ENCODE data around the gene REEP2. TPM values are rescaled to one million over a fixed set of nuclear protein-coding genes. Genes with fewer than 3 reads are reported as not detected.

The REEP2 gene
- total RNA-seq, 1 donor from 2014 or later = 17.2 TPM

DNA sequence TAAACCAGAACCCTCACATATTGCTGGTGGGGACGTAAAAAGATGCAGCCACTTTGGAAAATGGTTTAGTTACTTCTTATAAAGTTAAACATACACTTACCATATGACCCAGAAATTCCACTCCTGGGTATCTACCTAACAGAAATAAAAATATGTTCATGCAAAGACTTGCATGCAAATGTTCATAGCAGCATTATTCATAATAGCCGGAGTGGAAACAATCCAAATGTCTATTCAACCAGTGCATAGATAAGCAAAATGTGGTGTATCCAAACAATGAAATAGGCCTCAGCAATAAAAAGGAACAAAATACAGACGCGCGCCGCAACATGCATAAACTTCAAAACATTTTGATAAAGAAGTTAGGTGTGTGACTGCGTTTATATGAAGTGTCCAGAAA is 38.1 kb downstream of the REEP2 start:
- no peaks in the 10 kb centered on the region for H3K79me2 ChIP-seq (ENCODE audit: insufficient read depth, low read length)
- Mint-ChIP-seq H3K27ac (ENCODE audit: unreplicated experiment) (no peak overlapping the region), H3K4me3 (ENCODE audit: unreplicated experiment) (no peak overlapping the region), H3K27me3 (ENCODE audit: low read depth, unreplicated experiment) (peaks cover 29% of the 10 kb centered on the region), H3K36me3 (ENCODE audit: low read depth, unreplicated experiment) (no peaks in the 10 kb centered on the region), H3K9me3 (ENCODE audit: unreplicated experiment) (peaks cover 1% of the 10 kb centered on the region), H3K4me1 (ENCODE audit: low read depth, unreplicated experiment) (no peaks in the 10 kb centered on the region)
- no peak overlapping the region for H3K4me2 ChIP-seq (ENCODE audit: low read length)
- H4K20me1 ChIP-seq (ENCODE audit: insufficient read depth, low read length) = no peaks in the 10 kb centered on the region
- no peak for DNase-seq (ENCODE audit: low read depth)
- no peaks in the 10 kb centered on the region for H3K36me3 ChIP-seq (ENCODE audit: insufficient read depth, low read length)
- no peaks in the 10 kb centered on the region for H3K4me1 ChIP-seq (ENCODE audit: insufficient read depth, low read length)
- no peak overlapping the region for H3K4me3 ChIP-seq (ENCODE audit: insufficient read depth, low read depth, low read length)
- no peak overlapping the region for H3K27ac ChIP-seq (ENCODE audit: low read depth, low read length)
- no peak overlapping the region for H3K9ac ChIP-seq (ENCODE audit: low read length)
- no peaks in the 10 kb centered on the region for H3K27me3 ChIP-seq (ENCODE audit: insufficient read depth, low read length)
- FAIRE-seq = no peak
- H3K9me3 ChIP-seq (ENCODE audit: insufficient read depth, low read depth, low read length) = no peaks in the 10 kb centered on the region
- TF ChIP-seq EZH2 (IDR thresholded peaks at IDR 0.05; ENCODE audit: insufficient read depth, low read length) = no peak
- TF ChIP-seq, protein P1, sequence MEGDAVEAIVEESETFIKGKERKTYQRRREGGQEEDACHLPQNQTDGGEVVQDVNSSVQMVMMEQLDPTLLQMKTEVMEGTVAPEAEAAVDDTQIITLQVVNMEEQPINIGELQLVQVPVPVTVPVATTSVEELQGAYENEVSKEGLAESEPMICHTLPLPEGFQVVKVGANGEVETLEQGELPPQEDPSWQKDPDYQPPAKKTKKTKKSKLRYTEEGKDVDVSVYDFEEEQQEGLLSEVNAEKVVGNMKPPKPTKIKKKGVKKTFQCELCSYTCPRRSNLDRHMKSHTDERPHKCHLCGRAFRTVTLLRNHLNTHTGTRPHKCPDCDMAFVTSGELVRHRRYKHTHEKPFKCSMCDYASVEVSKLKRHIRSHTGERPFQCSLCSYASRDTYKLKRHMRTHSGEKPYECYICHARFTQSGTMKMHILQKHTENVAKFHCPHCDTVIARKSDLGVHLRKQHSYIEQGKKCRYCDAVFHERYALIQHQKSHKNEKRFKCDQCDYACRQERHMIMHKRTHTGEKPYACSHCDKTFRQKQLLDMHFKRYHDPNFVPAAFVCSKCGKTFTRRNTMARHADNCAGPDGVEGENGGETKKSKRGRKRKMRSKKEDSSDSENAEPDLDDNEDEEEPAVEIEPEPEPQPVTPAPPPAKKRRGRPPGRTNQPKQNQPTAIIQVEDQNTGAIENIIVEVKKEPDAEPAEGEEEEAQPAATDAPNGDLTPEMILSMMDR (IDR thresholded peaks at IDR 0.05; ENCODE audit: insufficient read depth, low read depth, low read length) = no peak
- no peak overlapping the region for H2AFZ ChIP-seq (ENCODE audit: low read depth, low read length)

DNA sequence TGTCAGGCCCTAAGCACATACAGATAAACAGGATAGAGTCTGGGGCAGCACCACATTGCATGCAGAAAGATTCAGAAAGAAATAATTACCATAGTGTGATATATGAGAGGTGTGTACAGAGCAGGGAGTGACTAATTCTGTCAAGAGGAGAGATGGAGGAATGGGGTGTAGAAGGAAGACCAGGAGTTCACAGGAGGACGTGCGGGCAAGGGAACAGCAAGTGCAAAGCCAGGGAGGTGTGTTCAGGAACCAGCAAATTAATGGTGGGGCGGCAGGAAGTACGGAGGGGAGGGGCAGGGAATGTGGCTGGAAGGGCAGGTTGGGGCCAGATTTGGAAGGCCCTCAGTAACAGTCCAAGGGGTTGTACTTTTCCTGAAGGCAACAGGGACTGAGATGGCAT is 43.8 kb downstream of the REEP2 start:
- TF ChIP-seq, protein P1 (IDR thresholded peaks at IDR 0.05; ENCODE audit: insufficient read depth, low read depth, low read length) = no peak
- no peak for TF ChIP-seq EZH2 (IDR thresholded peaks at IDR 0.05; ENCODE audit: insufficient read depth, low read length)
- H3K4me2 ChIP-seq (ENCODE audit: low read length) = no peak overlapping the region
- no peaks in the 10 kb centered on the region for H3K79me2 ChIP-seq (ENCODE audit: insufficient read depth, low read length)
- no peaks in the 10 kb centered on the region for H4K20me1 ChIP-seq (ENCODE audit: insufficient read depth, low read length)
- DNase-seq (ENCODE audit: low read depth) = no peak
- no peaks in the 10 kb centered on the region for H3K9me3 ChIP-seq (ENCODE audit: insufficient read depth, low read depth, low read length)
- no peak overlapping the region for H3K4me3 ChIP-seq (ENCODE audit: insufficient read depth, low read depth, low read length)
- H3K27ac Mint-ChIP-seq (ENCODE audit: unreplicated experiment) = no peak overlapping the region
- H3K36me3 ChIP-seq (ENCODE audit: insufficient read depth, low read length) = no peaks in the 10 kb centered on the region
- no peak overlapping the region for H3K4me3 Mint-ChIP-seq (ENCODE audit: unreplicated experiment)
- no peak overlapping the region for H3K27ac ChIP-seq (ENCODE audit: low read depth, low read length)
- H3K4me1 ChIP-seq (ENCODE audit: insufficient read depth, low read length) = peaks cover 8% of the 10 kb centered on the region
- no peaks in the 10 kb centered on the region for H3K9me3 Mint-ChIP-seq (ENCODE audit: unreplicated experiment)
- H3K27me3 ChIP-seq (ENCODE audit: insufficient read depth, low read length) = no peaks in the 10 kb centered on the region
- H3K36me3 Mint-ChIP-seq (ENCODE audit: low read depth, unreplicated experiment) = no peaks in the 10 kb centered on the region
- no peak overlapping the region for H2AFZ ChIP-seq (ENCODE audit: low read depth, low read length)
- no peak for FAIRE-seq
- H3K9ac ChIP-seq (ENCODE audit: low read length) = no peak overlapping the region
- no peaks in the 10 kb centered on the region for H3K4me1 Mint-ChIP-seq (ENCODE audit: low read depth, unreplicated experiment)
- H3K27me3 Mint-ChIP-seq (ENCODE audit: low read depth, unreplicated experiment) = peaks cover 33% of the 10 kb centered on the region

DNA sequence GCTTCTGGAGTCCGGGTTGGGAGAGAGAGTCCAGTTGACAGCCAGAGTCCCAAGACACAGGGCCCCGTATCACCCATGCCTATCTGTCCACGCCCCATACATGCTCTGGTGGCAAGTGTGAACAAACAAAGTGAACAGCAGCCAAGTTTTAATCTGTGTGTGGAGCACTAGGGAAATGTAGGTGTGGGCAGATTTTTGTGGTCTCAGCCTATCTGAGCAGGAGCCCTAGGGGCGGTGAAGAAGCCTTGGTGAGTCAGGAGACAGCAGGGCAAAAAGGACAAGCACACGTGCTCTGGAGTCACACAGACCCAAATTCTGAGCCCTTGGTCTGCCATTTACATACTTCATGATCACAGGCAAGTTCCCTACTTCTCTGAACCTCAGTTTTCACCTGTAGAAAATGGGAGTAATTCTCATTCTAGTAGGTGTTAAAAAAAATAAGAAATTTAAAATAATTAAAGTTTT is 49.7 kb downstream of the REEP2 start:
- peak; percentile 73 for DNase-seq (ENCODE audit: low read depth)
- Mint-ChIP-seq H3K4me3 (ENCODE audit: unreplicated experiment) (peak overlapping the region; percentile 50), H3K4me1 (ENCODE audit: low read depth, unreplicated experiment) (peaks cover 6% of the 10 kb centered on the region), H3K36me3 (ENCODE audit: low read depth, unreplicated experiment) (no peaks in the 10 kb centered on the region), H3K27me3 (ENCODE audit: low read depth, unreplicated experiment) (peaks cover 40% of the 10 kb centered on the region), H3K9me3 (ENCODE audit: unreplicated experiment) (no peaks in the 10 kb centered on the region), H3K27ac (ENCODE audit: unreplicated experiment) (no peak overlapping the region)
- Histone ChIP-seq H3K27me3 (ENCODE audit: insufficient read depth, low read length) (no peaks in the 10 kb centered on the region), H3K36me3 (ENCODE audit: insufficient read depth, low read length) (no peaks in the 10 kb centered on the region), H3K4me3 (ENCODE audit: insufficient read depth, low read depth, low read length) (no peak overlapping the region), H3K79me2 (ENCODE audit: insufficient read depth, low read length) (no peaks in the 10 kb centered on the region), H3K9ac (ENCODE audit: low read length) (no peak overlapping the region), H3K4me1 (ENCODE audit: insufficient read depth, low read length) (peaks cover 30% of the 10 kb centered on the region), H4K20me1 (ENCODE audit: insufficient read depth, low read length) (no peaks in the 10 kb centered on the region), H3K4me2 (ENCODE audit: low read length) (peak overlapping the region; percentile 2), H2AFZ (ENCODE audit: low read depth, low read length) (no peak overlapping the region), H3K9me3 (ENCODE audit: insufficient read depth, low read depth, low read length) (no peaks in the 10 kb centered on the region), H3K27ac (ENCODE audit: low read depth, low read length) (no peak overlapping the region)
- TF ChIP-seq, protein P1 (IDR thresholded peaks at IDR 0.05; ENCODE audit: insufficient read depth, low read depth, low read length) = no peak
- TF ChIP-seq EZH2 (IDR thresholded peaks at IDR 0.05; ENCODE audit: insufficient read depth, low read length) = no peak
- no peak for FAIRE-seq
